IMR-90 (cell line): ENCODE results near the gene LDHAL6B. TPM values are rescaled to one million over a fixed set of nuclear protein-coding genes. Genes with fewer than 3 reads are reported as not detected.

ENCODE experiments used
- ATAC-seq: fragments of 200-7000 bp; cut with Tn5 transposase; 2 replicates; pipeline ENCODE4 v1.9.1; 2020; ENCODE audit warnings: low read depth, mild to moderate bottlenecking, moderate library complexity
- BruUV-seq: library from RNA; stranded (reverse); fragments of 400-500 nt; replicated peaks from 2 replicates; lab custom pipeline; 2021; lab: Mats Ljungman, UMichigan
- CTCF ChIA-PET: fragments of 300-600 bp; formaldehyde crosslinking; extraction: SDS; loops from one replicate; lab custom pipeline; 2021; ENCODE audit warnings: antibody characterized with exemption; lab: Yijun Ruan, JAX
- POLR2A ChIA-PET: fragments of 300-600 bp; sonication (Branson Sonifier 250); formaldehyde crosslinking; loops from one replicate; lab custom pipeline; 2022; ENCODE audit warnings: antibody characterized with exemption; ENCODE audit not compliant: unreplicated experiment; lab: Charles Lee
- DNase-seq: peaks from one replicate; pipeline ENCODE4 v3.0.0; 2013
- H2AFZ ChIP-seq: replicated peaks from 2 replicates; pipeline ENCODE3; 2013; ENCODE audit warnings: low read length, mild to moderate bottlenecking; ENCODE audit not compliant: poor library complexity
- H2AK5ac ChIP-seq: 2 replicates; pipeline ENCODE4 v1.6.1; 2013; ENCODE audit warnings: low read depth, low read length, inconsistent platforms
- H2AK9ac ChIP-seq: replicated peaks from 2 replicates; pipeline ENCODE3; 2013; ENCODE audit warnings: mild to moderate bottlenecking, low read depth, low read length, moderate library complexity; ENCODE audit not compliant: poor library complexity
- H2BK120ac ChIP-seq: 2 replicates; pipeline ENCODE4 v1.6.1; 2013; ENCODE audit warnings: low read depth, low read length, inconsistent platforms
- H2BK15ac ChIP-seq: 3 replicates; pipeline ENCODE4 v1.6.1; 2013; ENCODE audit warnings: low read depth, low read length, inconsistent platforms
- H2BK20ac ChIP-seq: 2 replicates; pipeline ENCODE4 v1.6.1; 2013; ENCODE audit warnings: low read depth, mild to moderate bottlenecking, inconsistent platforms, low read length, moderate library complexity
- H2BK5ac ChIP-seq: 2 replicates; pipeline ENCODE4 v1.6.1; 2013; ENCODE audit warnings: mild to moderate bottlenecking, low read depth, low read length, inconsistent platforms; ENCODE audit not compliant: poor library complexity, severe bottlenecking
- H3K14ac ChIP-seq: replicated peaks from 2 replicates; pipeline ENCODE4 v1.6.1; 2013; ENCODE audit warnings: low read depth, low read length, inconsistent platforms
- H3K18ac ChIP-seq: 2 replicates; pipeline ENCODE4 v1.6.1; 2013; ENCODE audit warnings: low read depth, low read length, control low read depth
- H3K23ac ChIP-seq: 2 replicates; pipeline ENCODE4 v1.6.1; 2013; ENCODE audit warnings: low read depth, low read length, inconsistent platforms
- H3K27ac ChIP-seq: 2 replicates; pipeline ENCODE4 v1.5.1; 2013; ENCODE audit warnings: mild to moderate bottlenecking, control low read depth, low read length; ENCODE audit not compliant: insufficient read depth
- H3K27me3 ChIP-seq: 2 replicates; pipeline ENCODE4 v1.6.1; 2013; ENCODE audit warnings: low read length; ENCODE audit not compliant: control insufficient read depth, insufficient read depth
- H3K36me3 ChIP-seq: 2 replicates; pipeline ENCODE4 v1.6.1; 2013; ENCODE audit warnings: low read length, mixed read lengths; ENCODE audit not compliant: control insufficient read depth, insufficient read depth
- H3K4ac ChIP-seq: 2 replicates; pipeline ENCODE4 v1.6.1; 2013; ENCODE audit warnings: low read depth, low read length, inconsistent platforms
- H3K4me1 ChIP-seq: 2 replicates; pipeline ENCODE4 v1.6.1; 2013; ENCODE audit warnings: low read length, mixed read lengths; ENCODE audit not compliant: control insufficient read depth, insufficient read depth
- H3K4me2 ChIP-seq: 2 replicates; pipeline ENCODE4 v1.6.1; 2013; ENCODE audit warnings: low read depth, mild to moderate bottlenecking, control low read depth, low read length, moderate library complexity
- H3K4me3 ChIP-seq: 2 replicates; pipeline ENCODE4 v1.5.1; 2013; ENCODE audit warnings: low read depth, mild to moderate bottlenecking, control low read depth, low read length, moderate library complexity; ENCODE audit not compliant: insufficient read depth
- H3K56ac ChIP-seq: 2 replicates; pipeline ENCODE4 v1.6.1; 2013; ENCODE audit warnings: low read length, inconsistent platforms; ENCODE audit not compliant: insufficient read depth; ENCODE audit errors: extremely low read depth
- H3K79me1 ChIP-seq, 2 experiments: 2 replicates each; pipeline ENCODE4 v1.6.1; 2013; ENCODE audit warnings: low read length in 2 of 2, inconsistent platforms in 1 of 2, low read depth in 1 of 2
- H3K9ac ChIP-seq: 2 replicates; pipeline ENCODE4 v1.6.1; 2013; ENCODE audit warnings: low read depth, low read length, control low read depth
- H3K9me1 ChIP-seq: 2 replicates; pipeline ENCODE4 v1.6.1; 2013; ENCODE audit warnings: low read length, inconsistent platforms; ENCODE audit not compliant: insufficient read depth
- H3K9me3 ChIP-seq: 2 replicates; pipeline ENCODE4 v1.6.1; 2013; ENCODE audit warnings: low read length; ENCODE audit not compliant: control insufficient read depth, insufficient read depth
- H4K20me1 ChIP-seq: 2 replicates; pipeline ENCODE4 v1.6.1; 2013; ENCODE audit warnings: low read length, inconsistent platforms; ENCODE audit not compliant: insufficient read depth
- H4K5ac ChIP-seq: 2 replicates; pipeline ENCODE4 v1.6.1; 2013; ENCODE audit warnings: mild to moderate bottlenecking, low read depth, low read length, control low read depth
- H4K8ac ChIP-seq, 2 experiments: 2 replicates each; pipeline ENCODE4 v1.6.1; 2013; ENCODE audit warnings: low read depth in 2 of 2, low read length in 2 of 2, control low read depth in 1 of 2, inconsistent platforms in 1 of 2
- H4K91ac ChIP-seq: 2 replicates; pipeline ENCODE4 v1.6.1; 2013; ENCODE audit warnings: low read depth, low read length, inconsistent platforms; ENCODE audit not compliant: insufficient read depth
- BHLHE40 ChIP-seq: fragments of 150-350 bp; IDR thresholded peaks from 2 replicates; pipeline ENCODE4 v1.6.1; 2016; ENCODE audit warnings: mild to moderate bottlenecking, low read depth, low read length
- CEBPB ChIP-seq: IDR thresholded peaks from 2 replicates; pipeline ENCODE4 v1.6.1; 2012; ENCODE audit warnings: low read depth, low read length, improper control_type of control experiment
- CHD1 ChIP-seq: IDR thresholded peaks from 2 replicates; pipeline ENCODE4 v1.6.1; 2012; ENCODE audit warnings: low read depth, low read length, improper control_type of control experiment
- MAFK ChIP-seq: IDR thresholded peaks from 2 replicates; pipeline ENCODE4 v1.6.1; 2012; ENCODE audit warnings: low read depth, low read length, improper control_type of control experiment
- NFE2L2 ChIP-seq: fragments of 150-350 bp; IDR thresholded peaks from 2 replicates; pipeline ENCODE4 v1.6.1; 2016; ENCODE audit warnings: low read depth, mild to moderate bottlenecking, low read length
- POLR2A ChIP-seq: IDR thresholded peaks from 2 replicates; pipeline ENCODE4 v1.6.1; 2012; ENCODE audit warnings: mild to moderate bottlenecking, low read depth, low read length
- RAD21 ChIP-seq: IDR thresholded peaks from 2 replicates; pipeline ENCODE4 v1.6.1; 2012; ENCODE audit warnings: low read length, improper control_type of control experiment
- RCOR1 ChIP-seq: IDR thresholded peaks from 2 replicates; pipeline ENCODE4 v1.6.1; 2012; ENCODE audit warnings: mild to moderate bottlenecking, low read length, improper control_type of control experiment; ENCODE audit not compliant: insufficient replicate concordance
- SMC3 ChIP-seq: fragments of 150-350 bp; IDR thresholded peaks from 2 replicates; pipeline ENCODE4 v1.6.1; 2016; ENCODE audit warnings: low read depth, mild to moderate bottlenecking, antibody characterized with exemption, low read length, moderate library complexity
- WGBS, 2 experiments: methylation state at CpG; one replicate each; pipeline versions ENCODE4 v1.1.5 to v1.1.7; 2013; ENCODE audit warnings: missing lambda C conversion rate in 2 of 2; ENCODE audit not compliant: insufficient read length in 1 of 2; ENCODE audit errors: extremely low coverage in 2 of 2; 5-methylcytosine and 5-hydroxymethylcytosine counted together
- dilution Hi-C: fragments of 300-500 bp; cut with HindIII; formaldehyde crosslinking; loops from one replicate; pipeline ENCODE4 v1.14.3; 2018; ENCODE audit warnings: low sequenced_read_pairs; ENCODE audit not compliant: unreplicated experiment
- in situ Hi-C: fragments of 300-500 bp; cut with MboI; formaldehyde crosslinking; loops from 3 replicates; pipeline ENCODE4 v1.14.3; 2019; ENCODE audit warnings: low sequenced_read_pairs, inconsistent platforms, mixed read lengths
- intact Hi-C: fragments of 100-400 bp; cut with micrococcal nuclease; formaldehyde crosslinking; loops from 2 replicates; pipeline ENCODE4 v1.10.0; 2022
- polyA plus RNA-seq, 3 experiments: library from polyadenylated mRNA; depleted of rRNA; stranded (reverse); fragments of >200 nt; gene quantifications; 2 replicates each; pipeline ENCODE4 v1.2.3, GENCODE V29; 2012; ENCODE audit warnings: low replicate concordance in 1 of 3
- total RNA-seq: library from RNA; depleted of rRNA; stranded (reverse); fragments of >200 nt; gene quantifications from 2 replicates; pipeline ENCODE4 v1.2.3, GENCODE V29; 2012
- TF ChIP-seq, protein P1 (sequence below): fragments of 150-350 bp; IDR thresholded peaks from 2 replicates; pipeline ENCODE4 v1.6.1; 2016; ENCODE audit warnings: low read depth, mild to moderate bottlenecking, low read length, moderate library complexity, borderline replicate concordance
- TF ChIP-seq, protein P2 (sequence below): conservative IDR thresholded peaks from 2 replicates; pipeline ENCODE4 v1.5.1; 2012; ENCODE audit warnings: mild to moderate bottlenecking, low read depth, low read length, improper control_type of control experiment
- TF ChIP-seq, protein P3 (sequence below): fragments of 150-350 bp; IDR thresholded peaks from 2 replicates; pipeline ENCODE4 v1.6.1; 2017; ENCODE audit warnings: mild to moderate bottlenecking, antibody characterized with exemption, low read length, low read depth

The LDHAL6B gene
- total and polyA plus RNA-seq, 2 of the 4 experiments (the other 2 are of a cell fraction), result not detected

GRCh38 chr15:59191855-59192237 lies 14.8 kb upstream of the LDHAL6B start (continued):
- TF ChIP-seq POLR2A, result no peak

DNA sequence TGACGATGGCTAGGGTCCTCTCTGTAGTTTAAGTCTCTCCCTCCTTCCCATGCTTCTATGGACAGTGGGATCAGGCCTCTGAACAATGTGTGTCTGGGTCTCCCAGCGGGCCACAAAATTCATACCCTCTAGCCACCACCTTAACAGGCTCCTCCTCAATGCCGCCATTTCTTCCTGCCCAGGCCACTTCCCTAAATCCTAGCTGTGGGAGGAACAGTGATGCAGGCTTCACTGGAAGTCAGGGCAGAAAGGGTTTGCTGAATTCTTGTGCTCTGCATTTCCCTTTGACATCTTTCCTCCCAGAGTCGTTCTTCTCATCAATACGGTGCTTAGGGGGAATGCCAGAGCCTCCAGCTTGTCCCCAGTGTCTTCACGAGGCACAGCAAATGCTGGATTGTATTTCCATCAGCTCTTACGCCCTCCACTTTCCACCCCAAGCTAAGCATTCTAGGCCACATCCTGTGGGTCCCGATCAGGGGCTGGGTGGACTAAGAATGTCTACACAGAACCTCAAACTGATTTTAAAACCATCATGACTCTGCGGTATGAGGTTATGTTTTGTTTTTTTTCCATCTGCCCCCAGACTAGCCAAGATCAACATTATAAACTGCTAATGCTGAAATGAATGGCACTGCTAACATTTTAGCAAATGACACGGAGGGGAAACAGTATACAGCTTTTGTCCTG lies 11.9 kb upstream of the LDHAL6B start:
- Histone ChIP-seq H3K9me3 (peaks cover 2% of the 10 kb centered on the region; the same call in 1 of the 2 replicates), H3K23ac (no peak overlapping the region), H3K79me1 (peaks cover 5 to 31% of the 10 kb centered on the region in 2 experiments; a peak in 3 of 4 replicates), H3K4me3 (no peak overlapping the region), H3K18ac (no peak overlapping the region), H2AK5ac (0 out of 2 replicates have a peak overlapping the region, but pooled peaks have one; percentile 5), H4K5ac (no peak overlapping the region), H2BK120ac (no peak overlapping the region), H2AK9ac (no peak overlapping the region), H4K20me1 (peaks cover 5% of the 10 kb centered on the region), H3K4me2 (no peak overlapping the region), H3K56ac (no peak overlapping the region), H3K9ac (no peak overlapping the region), H3K4me1 (peaks cover 10% of the 10 kb centered on the region), H3K14ac (no peak overlapping the region), H3K4ac (no peak overlapping the region), H3K27me3 (no peaks in the 10 kb centered on the region), H3K9me1 (peaks cover 18% of the 10 kb centered on the region), H2BK20ac (no peak overlapping the region), H2BK15ac (no peak overlapping the region), H2AFZ (no peak overlapping the region), H2BK5ac (no peak overlapping the region), H3K27ac (no peak overlapping the region), H4K8ac (no peak overlapping the region), H4K91ac (no peak overlapping the region), H3K36me3 (peaks cover 18% of the 10 kb centered on the region)
- ATAC-seq (no peak), DNase-seq (no peak)
- intact Hi-C loops (no loop called here), in situ Hi-C loops (no loop called here), dilution Hi-C loops (no loop called here)
- TF ChIP-seq CEBPB (no peak), CHD1 (no peak), NFE2L2 (no peak), POLR2A (no peak), BHLHE40 (no peak), RCOR1 (no peak), MAFK (no peak), RAD21 (no peak), SMC3 (no peak)
- TF ChIP-seq, protein P1, sequence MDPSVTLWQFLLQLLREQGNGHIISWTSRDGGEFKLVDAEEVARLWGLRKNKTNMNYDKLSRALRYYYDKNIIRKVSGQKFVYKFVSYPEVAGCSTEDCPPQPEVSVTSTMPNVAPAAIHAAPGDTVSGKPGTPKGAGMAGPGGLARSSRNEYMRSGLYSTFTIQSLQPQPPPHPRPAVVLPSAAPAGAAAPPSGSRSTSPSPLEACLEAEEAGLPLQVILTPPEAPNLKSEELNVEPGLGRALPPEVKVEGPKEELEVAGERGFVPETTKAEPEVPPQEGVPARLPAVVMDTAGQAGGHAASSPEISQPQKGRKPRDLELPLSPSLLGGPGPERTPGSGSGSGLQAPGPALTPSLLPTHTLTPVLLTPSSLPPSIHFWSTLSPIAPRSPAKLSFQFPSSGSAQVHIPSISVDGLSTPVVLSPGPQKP, result no peak
- TF ChIP-seq, protein P2, sequence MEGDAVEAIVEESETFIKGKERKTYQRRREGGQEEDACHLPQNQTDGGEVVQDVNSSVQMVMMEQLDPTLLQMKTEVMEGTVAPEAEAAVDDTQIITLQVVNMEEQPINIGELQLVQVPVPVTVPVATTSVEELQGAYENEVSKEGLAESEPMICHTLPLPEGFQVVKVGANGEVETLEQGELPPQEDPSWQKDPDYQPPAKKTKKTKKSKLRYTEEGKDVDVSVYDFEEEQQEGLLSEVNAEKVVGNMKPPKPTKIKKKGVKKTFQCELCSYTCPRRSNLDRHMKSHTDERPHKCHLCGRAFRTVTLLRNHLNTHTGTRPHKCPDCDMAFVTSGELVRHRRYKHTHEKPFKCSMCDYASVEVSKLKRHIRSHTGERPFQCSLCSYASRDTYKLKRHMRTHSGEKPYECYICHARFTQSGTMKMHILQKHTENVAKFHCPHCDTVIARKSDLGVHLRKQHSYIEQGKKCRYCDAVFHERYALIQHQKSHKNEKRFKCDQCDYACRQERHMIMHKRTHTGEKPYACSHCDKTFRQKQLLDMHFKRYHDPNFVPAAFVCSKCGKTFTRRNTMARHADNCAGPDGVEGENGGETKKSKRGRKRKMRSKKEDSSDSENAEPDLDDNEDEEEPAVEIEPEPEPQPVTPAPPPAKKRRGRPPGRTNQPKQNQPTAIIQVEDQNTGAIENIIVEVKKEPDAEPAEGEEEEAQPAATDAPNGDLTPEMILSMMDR, result no peak
- TF ChIP-seq, protein P3, sequence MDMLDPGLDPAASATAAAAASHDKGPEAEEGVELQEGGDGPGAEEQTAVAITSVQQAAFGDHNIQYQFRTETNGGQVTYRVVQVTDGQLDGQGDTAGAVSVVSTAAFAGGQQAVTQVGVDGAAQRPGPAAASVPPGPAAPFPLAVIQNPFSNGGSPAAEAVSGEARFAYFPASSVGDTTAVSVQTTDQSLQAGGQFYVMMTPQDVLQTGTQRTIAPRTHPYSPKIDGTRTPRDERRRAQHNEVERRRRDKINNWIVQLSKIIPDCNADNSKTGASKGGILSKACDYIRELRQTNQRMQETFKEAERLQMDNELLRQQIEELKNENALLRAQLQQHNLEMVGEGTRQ, result no peak
- CTCF ChIA-PET, result no interaction called here
- POLR2A ChIA-PET, result interaction anchor here (0.6 kb wide), 1 partner anchor 105 kb away, joined by 3 read pairs; no protein-coding TSS in a partner anchor
- no TSS peak for BruUV-seq
- no CpG with 5 or more reads among the region's 10 CpGs for WGBS, 2 experiments
